Daoy (cell line): ENCODE data around the gene SPIRE2. TPM values are rescaled to one million over a fixed set of nuclear protein-coding genes. Genes with fewer than 3 reads are reported as not detected.
A peak's percentile ranks its signal among the peaks of the same experiment; 100 is the strongest.
"Not testable (repeated sequence)": the region's sequence is repeated elsewhere in the genome, so short reads cannot be mapped to it uniquely, and the experiment has no call there.

ENCODE experiments used
- DNase-seq: peaks from one replicate; pipeline ENCODE4 v3.0.0-alpha.2; 2015; ENCODE audit warnings: low read depth
- total RNA-seq: library from RNA; depleted of rRNA; stranded (reverse); fragments of >200 nt; shearing (Covaris generic); gene quantifications from 2 replicates; pipeline ENCODE4 v1.2.3, GENCODE V29; 2014; rRNA removed

SPIRE2 gene
- total RNA-seq, 1 experiment from 2014 or later: 6.3 TPM

DNA sequence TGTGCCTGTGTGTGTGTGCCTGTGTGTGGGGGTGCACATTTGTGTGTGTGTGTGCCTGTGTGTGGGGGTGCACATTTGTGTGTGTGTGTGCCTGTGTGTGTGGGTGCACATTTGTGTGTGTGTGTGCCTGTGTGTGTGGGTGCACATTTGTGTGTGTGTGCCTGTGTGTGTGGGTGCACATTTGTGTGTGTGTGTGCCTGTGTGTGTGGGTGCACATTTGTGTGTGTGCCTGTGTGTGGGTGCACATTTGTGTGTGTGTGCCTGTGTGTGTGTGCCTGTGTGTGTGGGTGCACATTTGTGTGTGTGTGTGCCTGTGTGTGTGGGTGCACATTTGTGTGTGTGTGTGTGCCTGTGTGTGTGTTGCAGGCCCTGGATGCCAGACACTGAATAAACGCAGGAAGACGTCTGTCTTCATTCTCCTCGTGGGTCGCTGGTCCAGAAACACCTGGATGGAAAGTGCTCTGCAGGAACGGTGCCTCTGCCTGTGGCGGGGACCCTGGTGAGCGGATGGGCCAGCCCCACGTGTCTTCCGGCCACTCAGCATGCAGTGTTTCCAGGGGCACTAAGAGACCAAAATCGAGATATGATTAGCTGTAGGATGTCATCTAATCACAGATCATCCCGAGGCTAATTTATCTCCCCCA lies 86.5 kb downstream of the SPIRE2 start:
- DNase-seq: not testable (repeated sequence)

DNA sequence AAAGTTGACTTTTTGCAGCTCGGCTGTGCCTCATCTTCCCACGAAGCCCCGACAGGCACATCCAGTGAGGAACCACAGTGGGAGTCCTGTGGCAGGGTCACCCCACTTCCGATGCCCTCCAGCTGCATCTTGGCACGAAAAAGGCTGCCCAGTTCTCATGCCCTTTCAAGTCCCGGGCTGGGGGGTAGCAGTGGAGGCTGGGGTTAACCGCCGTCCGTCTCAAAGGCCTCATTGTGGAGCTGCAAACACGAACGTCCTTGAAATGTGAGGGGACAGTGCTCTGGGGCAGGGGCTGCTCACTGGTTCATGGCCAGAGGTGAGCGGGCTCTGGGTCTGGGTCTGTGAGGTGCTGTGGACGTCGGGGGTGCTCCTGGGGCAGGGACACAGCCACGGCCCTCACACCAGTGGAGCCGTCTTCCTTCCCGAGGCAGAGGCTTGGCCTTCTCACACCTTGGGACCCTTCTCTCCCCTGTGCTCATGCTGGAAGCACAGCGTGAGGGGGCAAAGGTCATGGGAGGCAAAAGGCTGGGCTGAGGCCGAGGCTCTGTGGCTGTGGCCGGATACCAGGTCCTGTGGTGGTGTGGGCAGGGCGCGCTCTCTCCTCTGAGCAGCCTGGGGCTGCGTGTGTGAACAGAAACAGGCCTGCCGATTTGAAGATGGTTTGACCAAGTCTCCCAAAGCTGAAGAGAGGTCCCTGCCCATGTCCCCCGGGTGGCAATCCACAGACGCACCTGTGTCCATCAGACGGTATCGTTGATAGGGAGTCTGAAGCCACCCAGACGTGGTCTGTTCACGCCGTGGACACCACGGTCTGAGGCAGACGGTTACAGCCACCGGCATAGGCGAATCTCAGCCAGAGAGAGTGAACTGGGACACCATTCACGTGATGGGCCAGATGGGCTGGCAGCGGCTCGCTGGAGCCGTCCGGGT lies 87.3 kb downstream of the SPIRE2 start:
- DNase-seq: no peak

DNA sequence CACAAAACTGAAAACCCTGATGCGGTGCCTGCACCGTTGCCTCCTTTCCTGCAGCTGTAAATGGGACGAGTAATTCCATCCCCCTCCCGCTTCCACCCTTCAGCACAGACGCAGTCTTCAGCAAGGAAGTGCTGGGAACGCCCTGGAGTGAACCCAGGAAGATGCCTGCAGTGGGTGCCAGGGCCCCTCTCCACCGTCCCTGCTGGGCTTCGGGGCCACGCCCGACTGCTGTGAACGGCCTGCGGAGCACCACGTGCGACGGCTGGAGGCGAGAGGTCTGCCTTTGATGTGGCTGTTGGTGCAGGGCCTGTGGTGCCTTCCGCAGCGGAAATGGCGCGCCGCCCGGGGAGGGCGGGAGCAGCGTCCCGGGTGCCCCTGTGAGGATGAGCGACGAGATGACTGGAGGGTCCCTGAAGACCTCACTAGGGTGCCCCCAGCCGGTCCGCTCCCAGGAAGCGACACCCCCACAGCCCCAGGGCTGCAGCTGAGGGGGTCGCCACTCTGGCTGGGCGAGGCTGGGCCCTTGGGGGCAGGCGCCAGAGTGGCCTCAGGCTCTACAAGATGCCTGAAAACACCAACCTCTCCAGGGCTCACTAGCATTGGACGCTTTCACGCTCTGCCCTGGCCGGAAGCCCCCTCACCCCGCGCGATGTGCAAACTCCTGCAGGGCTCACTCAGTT lies 89.6 kb downstream of the SPIRE2 start:
- peak; percentile 95 for DNase-seq

DNA sequence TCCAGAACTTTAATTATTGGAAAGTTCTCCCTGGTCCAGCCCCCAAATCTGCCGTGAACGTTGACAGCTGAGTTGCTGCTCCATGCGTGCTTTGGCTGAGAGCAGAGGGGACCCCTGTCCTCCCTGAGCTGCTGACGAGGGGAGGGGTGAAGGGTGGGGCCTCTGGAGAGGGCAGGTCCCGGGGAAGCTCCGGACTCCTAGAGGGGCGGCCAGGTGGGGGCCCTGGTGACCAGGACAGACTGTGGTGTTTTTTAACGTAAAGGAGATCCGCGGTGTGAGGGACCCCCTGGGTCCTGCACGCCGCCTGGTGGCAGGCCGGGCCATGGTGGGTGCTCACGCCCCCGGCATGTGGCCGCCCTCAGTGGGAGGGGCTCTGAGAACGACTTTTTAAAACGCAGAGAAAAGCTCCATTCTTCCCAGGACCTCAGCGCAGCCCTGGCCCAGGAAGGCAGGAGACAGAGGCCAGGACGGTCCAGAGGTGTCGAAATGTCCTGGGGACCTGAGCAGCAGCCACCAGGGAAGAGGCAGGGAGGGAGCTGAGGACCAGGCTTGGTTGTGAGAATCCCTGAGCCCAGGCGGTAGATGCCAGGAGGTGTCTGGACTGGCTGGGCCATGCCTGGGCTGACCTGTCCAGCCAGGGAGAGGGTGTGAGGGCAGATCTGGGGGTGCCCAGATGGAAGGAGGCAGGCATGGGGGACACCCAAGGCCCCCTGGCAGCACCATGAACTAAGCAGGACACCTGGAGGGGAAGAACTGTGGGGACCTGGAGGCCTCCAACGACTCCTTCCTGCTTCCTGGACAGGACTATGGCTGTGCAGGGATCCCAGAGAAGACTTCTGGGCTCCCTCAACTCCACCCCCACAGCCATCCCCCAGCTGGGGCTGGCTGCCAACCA lies 90.4 kb downstream of the SPIRE2 start, which contains the start of gene MC1R:
TSS of gene MC1R (plus strand) at position 410 of the 895 bp plus-strand sequence. CDS start at position 807, 397 bp downstream.
- DNase-seq: peak; percentile 27

DNA sequence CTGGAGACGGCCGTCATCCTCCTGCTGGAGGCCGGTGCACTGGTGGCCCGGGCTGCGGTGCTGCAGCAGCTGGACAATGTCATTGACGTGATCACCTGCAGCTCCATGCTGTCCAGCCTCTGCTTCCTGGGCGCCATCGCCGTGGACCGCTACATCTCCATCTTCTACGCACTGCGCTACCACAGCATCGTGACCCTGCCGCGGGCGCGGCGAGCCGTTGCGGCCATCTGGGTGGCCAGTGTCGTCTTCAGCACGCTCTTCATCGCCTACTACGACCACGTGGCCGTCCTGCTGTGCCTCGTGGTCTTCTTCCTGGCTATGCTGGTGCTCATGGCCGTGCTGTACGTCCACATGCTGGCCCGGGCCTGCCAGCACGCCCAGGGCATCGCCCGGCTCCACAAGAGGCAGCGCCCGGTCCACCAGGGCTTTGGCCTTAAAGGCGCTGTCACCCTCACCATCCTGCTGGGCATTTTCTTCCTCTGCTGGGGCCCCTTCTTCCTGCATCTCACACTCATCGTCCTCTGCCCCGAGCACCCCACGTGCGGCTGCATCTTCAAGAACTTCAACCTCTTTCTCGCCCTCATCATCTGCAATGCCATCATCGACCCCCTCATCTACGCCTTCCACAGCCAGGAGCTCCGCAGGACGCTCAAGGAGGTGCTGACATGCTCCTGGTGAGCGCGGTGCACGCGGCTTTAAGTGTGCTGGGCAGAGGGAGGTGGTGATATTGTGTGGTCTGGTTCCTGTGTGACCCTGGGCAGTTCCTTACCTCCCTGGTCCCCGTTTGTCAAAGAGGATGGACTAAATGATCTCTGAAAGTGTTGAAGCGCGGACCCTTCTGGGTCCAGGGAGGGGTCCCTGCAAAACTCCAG lies 91.5 kb downstream of the SPIRE2 start:
- DNase-seq: no peak

DNA sequence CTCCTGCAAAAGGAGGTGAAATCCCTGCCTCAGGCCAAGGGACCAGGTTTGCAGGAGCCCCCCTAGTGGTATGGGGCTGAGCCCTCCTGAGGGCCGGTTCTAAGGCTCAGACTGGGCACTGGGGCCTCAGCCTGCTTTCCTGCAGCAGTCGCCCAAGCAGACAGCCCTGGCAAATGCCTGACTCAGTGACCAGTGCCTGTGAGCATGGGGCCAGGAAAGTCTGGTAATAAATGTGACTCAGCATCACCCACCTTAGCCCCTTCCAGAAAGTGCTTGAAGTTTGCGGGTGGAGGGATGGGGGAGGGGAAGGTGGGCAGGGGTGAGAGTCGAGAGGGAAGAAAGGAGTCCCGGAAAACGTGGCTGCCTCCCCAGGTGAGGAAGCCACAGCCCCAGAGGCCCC lies 92.4 kb downstream of the SPIRE2 start:
- peak; percentile 44 for DNase-seq

Other genes starting within 250 kb of the SPIRE2 start
- 0.09 TPM in 1 of 2 replicates, not detected in the other for gene DPEP1, start 214.8 kb upstream of the SPIRE2 start, total RNA-seq
- 69.7 and 80.2 TPM in 2 replicates for gene CHMP1A, start 170.8 kb upstream of the SPIRE2 start, total RNA-seq
- gene SPATA33, start 170.6 kb upstream of the SPIRE2 start, total RNA-seq: 4.9 and 6.7 TPM in 2 replicates
- 9.9 and 11.4 TPM in 2 replicates for gene CDK10, start 141.8 kb upstream of the SPIRE2 start, total RNA-seq
- 5.4 and 8.6 TPM in 2 replicates for gene SPATA2L, start 126.8 kb upstream of the SPIRE2 start, total RNA-seq
- gene VPS9D1, start 107.6 kb upstream of the SPIRE2 start, total RNA-seq: 3.3 and 4.7 TPM in 2 replicates
- gene ZNF276, start 106.9 kb upstream of the SPIRE2 start, total RNA-seq: 7.2 and 10.3 TPM in 2 replicates
- gene FANCA, start 11.8 kb upstream of the SPIRE2 start, total RNA-seq: 33.5 and 36.6 TPM in 2 replicates
- 59.8 and 63.6 TPM in 2 replicates for gene TCF25, start 45.1 kb downstream of the SPIRE2 start, total RNA-seq
- gene MC1R, start 90.4 kb downstream of the SPIRE2 start, total RNA-seq: 0.95 and 1.9 TPM in 2 replicates
- gene TUBB3, start 94.9 kb downstream of the SPIRE2 start, total RNA-seq: 135 and 149 TPM in 2 replicates
- 81.3 and 111 TPM in 2 replicates for gene DEF8, start 120.3 kb downstream of the SPIRE2 start, total RNA-seq
- gene DBNDD1, start 191.0 kb downstream of the SPIRE2 start, total RNA-seq: 2.6 and 3.0 TPM in 2 replicates
- gene PRDM7, start 248.9 kb downstream of the SPIRE2 start, total RNA-seq: not detected in 2 replicates